Nephron progenitor cell (in vitro differentiated cells): Measurements from ENCODE around the gene FAM184B.

ENCODE experiments used
- DNase-seq: peaks from one replicate; pipeline ENCODE4 v3.0.0; 2021
- H3K27ac Mint-ChIP-seq: 2 replicates; pipeline ENCODE4 v1.8.0; 2021; ENCODE audit warnings: mild to moderate bottlenecking, moderate library complexity, mixed read lengths
- H3K27me3 Mint-ChIP-seq: 2 replicates; pipeline ENCODE4 v1.8.0; 2021; ENCODE audit warnings: mild to moderate bottlenecking, low read depth, mixed read lengths; ENCODE audit not compliant: poor library complexity
- H3K36me3 Mint-ChIP-seq: 2 replicates; pipeline ENCODE4 v1.8.0; 2021; ENCODE audit warnings: low read depth, mixed read lengths
- H3K4me1 Mint-ChIP-seq: 2 replicates; pipeline ENCODE4 v1.8.0; 2021; ENCODE audit warnings: mixed read lengths
- H3K4me3 Mint-ChIP-seq: 2 replicates; pipeline ENCODE4 v1.8.0; 2021; ENCODE audit warnings: mild to moderate bottlenecking, moderate library complexity, mixed read lengths
- H3K9me3 Mint-ChIP-seq: 2 replicates; pipeline ENCODE4 v1.8.0; 2021; ENCODE audit warnings: mild to moderate bottlenecking, moderate library complexity, mixed read lengths
- CTCF ChIP-seq: fragments of 200-600 bp; sonication (generic); IDR thresholded peaks from 2 replicates; pipeline ENCODE4 v1.5.0; 2021; ENCODE audit warnings: antibody characterized with exemption

FAM184B gene

GRCh38 chr4:17722356-17722700 lies 59.1 kb downstream of the FAM184B start:
- DNase-seq, result no peak
- peaks cover 5% of the 10 kb centered on the region for H3K27me3 Mint-ChIP-seq
- no peak overlapping the region for H3K27ac Mint-ChIP-seq
- H3K36me3 Mint-ChIP-seq, result peaks cover 2% of the 10 kb centered on the region
- TF ChIP-seq CTCF, result no peak
- no peak overlapping the region for H3K4me3 Mint-ChIP-seq
- peaks cover 8% of the 10 kb centered on the region for H3K9me3 Mint-ChIP-seq
- peaks cover 8% of the 10 kb centered on the region for H3K4me1 Mint-ChIP-seq

DNA sequence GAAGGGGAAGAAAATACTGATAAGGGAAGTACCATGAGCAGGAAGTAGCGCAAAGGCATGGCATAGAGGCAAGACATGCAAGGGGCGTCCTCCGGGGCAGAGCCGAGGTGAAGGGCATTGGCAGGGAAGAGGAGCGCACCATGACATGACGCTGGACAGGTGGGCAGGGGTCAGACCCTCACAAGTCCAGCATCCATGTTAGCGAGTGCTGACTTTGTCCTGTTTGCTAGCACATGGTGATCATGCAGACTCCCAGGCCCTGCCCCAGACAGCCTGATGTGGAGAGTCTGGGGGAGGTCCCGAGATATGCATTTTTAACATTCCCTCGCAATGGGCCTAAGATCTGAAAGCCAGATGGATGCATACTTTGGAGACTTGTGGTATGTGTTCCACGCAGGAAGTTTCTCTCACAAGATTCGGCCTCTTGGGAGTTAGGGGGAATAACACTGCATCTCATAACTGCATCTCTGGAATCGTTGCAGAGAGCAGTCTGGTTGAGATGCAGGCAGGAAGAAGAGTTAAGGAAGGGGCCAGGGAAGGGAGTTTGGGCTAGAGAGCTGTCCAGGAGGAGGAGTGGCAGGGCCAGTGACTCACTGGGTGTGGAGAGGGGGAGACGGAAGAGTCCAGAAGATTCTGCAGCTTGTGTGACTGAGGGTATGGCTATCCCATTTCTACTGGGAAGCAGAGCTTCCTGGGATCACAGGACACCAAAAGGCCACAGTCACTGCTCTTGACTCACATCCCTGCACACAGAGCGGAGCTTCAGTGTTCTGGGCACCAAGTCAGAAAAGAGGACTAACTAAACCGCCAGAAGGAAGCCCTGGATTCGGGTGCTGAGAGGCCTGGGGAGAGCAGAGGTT lies 59.7 kb downstream of the FAM184B start:
- TF ChIP-seq CTCF, result no peak
- no peak overlapping the region for H3K4me3 Mint-ChIP-seq
- H3K36me3 Mint-ChIP-seq, result no peaks in the 10 kb centered on the region
- no peak for DNase-seq
- peak overlapping the region; percentile 84 for H3K27ac Mint-ChIP-seq
- H3K4me1 Mint-ChIP-seq, result peaks cover 12% of the 10 kb centered on the region
- peaks cover 2% of the 10 kb centered on the region for H3K9me3 Mint-ChIP-seq
- H3K27me3 Mint-ChIP-seq, result peaks cover 5% of the 10 kb centered on the region

GRCh38 chr4:17719106-17719505 lies 62.3 kb downstream of the FAM184B start:
- Mint-ChIP-seq H3K9me3 (no peaks in the 10 kb centered on the region), H3K4me1 (peaks cover 20% of the 10 kb centered on the region), H3K27ac (no peak overlapping the region), H3K36me3 (no peaks in the 10 kb centered on the region), H3K4me3 (no peak overlapping the region), H3K27me3 (peaks cover 7% of the 10 kb centered on the region)
- no peak for DNase-seq
- TF ChIP-seq CTCF, result no peak

GRCh38 chr4:17718471-17718870 lies 63.0 kb downstream of the FAM184B start:
- H3K4me3 Mint-ChIP-seq, result no peak overlapping the region
- TF ChIP-seq CTCF, result no peak
- peaks cover 12% of the 10 kb centered on the region for H3K27me3 Mint-ChIP-seq
- no peak for DNase-seq
- H3K4me1 Mint-ChIP-seq, result peaks cover 20% of the 10 kb centered on the region
- H3K9me3 Mint-ChIP-seq, result no peaks in the 10 kb centered on the region
- no peaks in the 10 kb centered on the region for H3K36me3 Mint-ChIP-seq
- no peak overlapping the region for H3K27ac Mint-ChIP-seq

GRCh38 chr4:17717301-17717700 lies 64.1 kb downstream of the FAM184B start:
- Mint-ChIP-seq H3K4me3 (no peak overlapping the region), H3K9me3 (no peaks in the 10 kb centered on the region), H3K4me1 (peaks cover 20% of the 10 kb centered on the region), H3K27me3 (peaks cover 12% of the 10 kb centered on the region), H3K27ac (peak overlapping the region; percentile 3), H3K36me3 (no peaks in the 10 kb centered on the region)
- no peak for TF ChIP-seq CTCF
- no peak for DNase-seq

- no peak overlapping the region for H3K27ac Mint-ChIP-seq
- no peak for TF ChIP-seq CTCF
- H3K27me3 Mint-ChIP-seq, result peaks cover 17% of the 10 kb centered on the region
- peaks cover 15% of the 10 kb centered on the region for H3K4me1 Mint-ChIP-seq
- DNase-seq, result no peak
- H3K36me3 Mint-ChIP-seq, result no peaks in the 10 kb centered on the region
- H3K4me3 Mint-ChIP-seq, result no peak overlapping the region
- H3K9me3 Mint-ChIP-seq, result no peaks in the 10 kb centered on the region
Observed at GRCh38 chr4:17715511-17715910, 65.9 kb downstream of the FAM184B start.
